Activated naive CD8-positive, alpha-beta T cell treated with anti-CD3 and anti-CD28 coated beads for 36 hours (primary cell): ENCODE data around the gene CASD1. TPM values are rescaled to one million over a fixed set of nuclear protein-coding genes. Genes with fewer than 3 reads are reported as not detected.

Source experiments
- DNase-seq: peaks from one replicate; pipeline ENCODE4 v3.0.0; 2021
- H3K27ac Mint-ChIP-seq: one replicate; pipeline ENCODE4 v1.8.0; 2022; ENCODE audit warnings: mild to moderate bottlenecking, moderate library complexity, mixed read lengths
- H3K27me3 Mint-ChIP-seq: one replicate; pipeline ENCODE4 v1.8.0; 2022; ENCODE audit warnings: mild to moderate bottlenecking, mixed read lengths
- H3K36me3 Mint-ChIP-seq: one replicate; pipeline ENCODE4 v1.8.0; 2021; ENCODE audit warnings: mild to moderate bottlenecking, mixed read lengths
- H3K4me1 Mint-ChIP-seq: one replicate; pipeline ENCODE4 v1.8.0; 2021; ENCODE audit warnings: mixed read lengths
- H3K4me3 Mint-ChIP-seq: one replicate; pipeline ENCODE4 v1.8.0; 2022; ENCODE audit warnings: mild to moderate bottlenecking, moderate library complexity, mixed read lengths
- H3K9me3 Mint-ChIP-seq: one replicate; pipeline ENCODE4 v1.8.0; 2022; ENCODE audit warnings: mixed read lengths
- total RNA-seq, 2 experiments: library from RNA; stranded (reverse); gene quantifications; one replicate each; pipeline ENCODE4 v1.2.3, GENCODE V29; 2021

The CASD1 gene
- total RNA-seq, 2 experiments from 2014 or later = 11.9 to 12.8 TPM

DNA sequence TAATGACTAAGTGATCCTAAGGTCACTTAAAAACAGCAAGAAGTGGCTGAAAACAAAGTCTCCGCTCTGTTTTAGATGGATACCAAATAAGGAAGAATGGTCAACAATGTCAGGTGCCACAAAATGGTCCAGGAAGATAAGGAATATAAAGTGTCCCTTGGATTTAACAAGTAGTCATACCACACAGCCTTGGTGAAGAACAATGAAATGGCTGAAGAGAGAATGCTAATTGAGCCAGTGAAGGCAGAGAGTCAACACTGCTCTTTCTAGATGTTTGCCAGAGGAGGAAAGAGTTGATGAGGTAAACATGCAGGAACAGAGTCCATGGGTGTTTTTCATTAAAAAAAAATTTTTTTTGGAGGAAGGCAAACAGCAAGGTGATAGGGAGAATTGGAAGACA, 2.1 kb upstream of the CASD1 start:
- Mint-ChIP-seq H3K27ac (no peak overlapping the region), H3K4me1 (peaks cover 25% of the 10 kb centered on the region), H3K9me3 (no peaks in the 10 kb centered on the region), H3K27me3 (no peaks in the 10 kb centered on the region), H3K4me3 (no peak overlapping the region), H3K36me3 (peaks cover 11% of the 10 kb centered on the region)
- no peak for DNase-seq

DNA sequence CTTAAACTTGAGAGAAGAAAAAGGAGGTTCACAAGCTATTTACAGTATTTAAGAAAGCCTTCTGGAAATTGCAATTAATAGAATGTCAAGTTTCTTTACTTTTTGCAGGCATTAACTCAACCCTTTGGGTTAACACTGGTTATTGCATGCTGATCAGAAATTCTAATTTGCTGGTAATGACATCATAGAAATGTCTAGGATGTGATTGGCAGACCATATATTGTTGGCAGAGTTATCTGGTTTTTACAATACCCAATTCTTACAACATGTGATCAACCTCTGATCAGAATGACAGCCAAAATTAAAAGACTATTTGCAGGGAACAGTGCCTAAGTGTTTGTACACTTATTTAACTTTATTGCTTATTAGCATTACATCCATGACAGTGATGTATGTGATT, 1.6 kb upstream of the CASD1 start:
- Mint-ChIP-seq H3K27me3 (no peaks in the 10 kb centered on the region), H3K4me1 (peaks cover 30% of the 10 kb centered on the region), H3K36me3 (peaks cover 14% of the 10 kb centered on the region), H3K27ac (no peak overlapping the region), H3K9me3 (no peaks in the 10 kb centered on the region), H3K4me3 (no peak overlapping the region)
- no peak for DNase-seq

DNA sequence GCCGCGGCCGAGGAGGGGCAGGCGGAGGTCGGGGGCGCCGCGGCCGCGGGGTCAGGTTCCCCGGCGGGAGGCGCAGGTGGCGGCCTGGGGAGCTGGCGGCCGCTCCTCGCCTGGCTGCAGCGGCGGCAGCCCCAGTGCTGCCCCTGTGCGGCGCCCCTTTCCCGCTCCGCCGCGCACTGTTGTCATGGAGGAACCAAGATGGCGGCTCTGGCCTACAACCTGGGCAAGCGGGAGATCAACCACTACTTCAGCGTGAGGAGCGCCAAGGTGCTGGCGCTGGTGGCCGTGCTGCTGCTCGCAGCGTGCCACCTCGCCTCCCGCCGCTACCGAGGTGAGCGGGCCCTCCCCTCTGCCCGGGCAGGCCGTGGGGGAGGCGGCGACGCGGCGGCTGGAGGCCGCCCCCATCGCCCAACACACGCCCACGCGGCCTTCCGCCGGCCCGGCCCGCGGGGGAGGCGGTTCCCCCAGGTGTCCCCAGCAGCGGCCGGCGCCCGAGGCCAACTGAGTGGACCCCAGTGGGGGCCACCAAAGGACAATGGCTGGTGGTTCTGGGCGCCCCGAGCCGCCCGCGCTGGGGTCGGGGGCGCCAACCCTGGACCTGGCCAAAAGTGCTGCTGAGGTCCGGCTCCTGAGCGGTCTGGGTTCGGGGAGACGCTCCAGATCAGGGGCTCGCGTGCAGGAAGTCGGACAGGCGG, 425 bp downstream of the CASD1 start:
- Mint-ChIP-seq H3K4me1 (peaks cover 41% of the 10 kb centered on the region), H3K36me3 (peaks cover 17% of the 10 kb centered on the region), H3K4me3 (peak overlapping the region; percentile 88), H3K9me3 (no peaks in the 10 kb centered on the region), H3K27me3 (no peaks in the 10 kb centered on the region), H3K27ac (peak overlapping the region; percentile 91)
- DNase-seq = peak; percentile 73

DNA sequence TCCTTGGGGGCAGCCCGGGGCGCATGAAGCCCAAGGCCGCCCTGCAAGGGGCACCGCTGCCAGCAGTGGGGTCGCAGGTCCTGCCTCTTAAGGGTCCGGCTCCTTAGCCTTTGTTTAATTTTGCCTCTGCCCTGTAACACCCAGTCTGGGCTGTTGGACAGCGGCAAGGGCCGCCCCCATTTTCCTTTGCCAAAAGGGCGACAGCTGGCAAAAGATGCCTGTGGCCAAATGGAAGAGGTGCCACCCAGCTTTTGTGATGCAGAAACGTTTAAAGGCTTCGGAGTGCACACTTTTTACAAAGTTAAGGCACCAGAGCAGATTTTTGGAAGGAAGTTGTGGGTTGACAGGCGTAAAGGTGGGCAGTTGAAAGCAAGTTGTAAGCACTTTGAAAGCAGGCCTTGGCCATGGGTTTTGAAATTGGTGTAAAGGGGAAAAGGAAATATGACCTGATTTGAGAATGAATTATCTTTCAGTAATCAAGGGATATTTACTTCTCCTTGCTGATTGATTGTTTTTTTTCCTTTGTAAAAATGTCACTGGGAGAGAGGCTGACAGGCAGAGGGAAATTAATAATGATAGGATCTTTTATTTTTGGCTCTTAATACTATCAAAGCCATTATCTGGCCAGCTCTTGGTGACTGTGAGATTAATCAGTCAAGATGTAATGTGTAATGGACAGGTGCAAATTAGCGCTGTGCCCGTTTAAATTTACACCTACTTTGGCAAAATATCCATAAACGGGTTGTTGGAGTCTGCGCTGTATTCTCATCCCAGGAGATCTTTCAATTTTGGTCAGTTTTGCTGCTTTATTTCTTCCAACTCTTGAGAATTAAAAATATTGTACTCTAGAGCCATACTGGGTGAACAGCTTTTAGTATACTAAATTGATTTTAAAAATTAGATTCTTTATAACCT, 1.2 kb downstream of the CASD1 start:
- no peaks in the 10 kb centered on the region for H3K27me3 Mint-ChIP-seq
- peaks cover 44% of the 10 kb centered on the region for H3K4me1 Mint-ChIP-seq
- peak; percentile 29 for DNase-seq
- H3K4me3 Mint-ChIP-seq = peak overlapping the region; percentile 88
- peaks cover 17% of the 10 kb centered on the region for H3K36me3 Mint-ChIP-seq
- H3K27ac Mint-ChIP-seq = peak overlapping the region; percentile 87
- H3K9me3 Mint-ChIP-seq = no peaks in the 10 kb centered on the region

DNA sequence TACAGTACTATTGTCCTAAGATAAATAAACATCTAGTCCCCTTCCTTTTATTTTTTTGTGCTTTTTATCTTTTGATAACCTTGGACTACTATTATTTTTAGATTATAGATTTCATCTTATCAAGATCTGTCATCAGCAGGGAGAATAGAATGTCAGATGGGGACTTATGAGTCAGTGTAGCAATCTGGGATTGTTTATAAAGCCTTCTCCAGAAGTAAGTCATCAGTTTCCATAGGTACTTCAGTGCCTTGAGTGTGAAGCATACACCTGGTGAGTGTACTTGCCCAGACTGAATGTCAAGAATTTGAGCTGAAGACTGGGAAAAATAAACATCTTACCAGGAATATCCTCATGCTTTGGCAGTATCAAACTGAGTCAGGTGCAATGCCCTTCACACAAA, 2.1 kb downstream of the CASD1 start:
- no peak for DNase-seq
- peak overlapping the region; percentile 51 for H3K4me3 Mint-ChIP-seq
- H3K9me3 Mint-ChIP-seq = no peaks in the 10 kb centered on the region
- H3K36me3 Mint-ChIP-seq = peaks cover 17% of the 10 kb centered on the region
- H3K27ac Mint-ChIP-seq = peak overlapping the region; percentile 61
- no peaks in the 10 kb centered on the region for H3K27me3 Mint-ChIP-seq
- H3K4me1 Mint-ChIP-seq = peaks cover 48% of the 10 kb centered on the region

DNA sequence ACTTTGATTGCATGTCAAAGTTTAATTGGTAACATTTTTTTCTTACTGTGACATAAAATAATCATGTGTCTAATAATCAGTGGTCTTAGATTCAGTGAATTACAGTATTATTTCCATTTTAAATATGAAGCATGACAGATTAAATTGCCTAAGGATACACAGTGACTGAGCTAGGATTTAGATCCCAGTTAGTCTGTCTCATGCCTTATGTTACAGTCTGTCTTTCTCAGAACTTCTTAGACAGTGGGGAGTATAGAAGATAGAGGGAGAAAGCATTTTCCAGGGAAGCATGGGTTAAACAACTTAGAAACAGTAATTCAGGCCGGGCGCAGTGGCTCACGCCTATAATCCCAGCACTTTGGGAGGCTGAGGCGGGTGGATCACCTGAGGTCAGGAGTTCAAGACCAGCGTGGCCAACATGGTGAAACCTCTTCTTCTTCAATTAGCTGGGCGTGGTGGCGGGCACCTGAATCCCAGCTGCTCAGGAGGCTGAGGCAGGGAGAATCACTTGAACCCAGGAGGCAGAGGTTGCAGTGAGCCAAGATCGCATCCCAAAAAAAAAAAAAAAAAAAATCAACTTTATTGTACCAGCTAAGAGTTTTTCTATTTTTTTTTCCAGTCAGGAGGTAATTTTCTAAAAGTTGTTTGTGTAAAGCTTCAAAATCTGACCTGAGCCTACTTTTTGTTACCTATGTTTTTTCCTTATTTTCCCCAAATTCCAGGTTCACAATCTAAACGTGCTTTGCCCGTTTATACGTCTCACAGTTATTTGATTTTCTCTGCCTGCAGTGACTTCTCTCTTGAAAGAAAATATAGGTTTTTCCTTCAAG, 3.3 kb downstream of the CASD1 start:
- H3K27me3 Mint-ChIP-seq = no peaks in the 10 kb centered on the region
- peaks cover 20% of the 10 kb centered on the region for H3K36me3 Mint-ChIP-seq
- DNase-seq = no peak
- H3K9me3 Mint-ChIP-seq = no peaks in the 10 kb centered on the region
- H3K4me3 Mint-ChIP-seq = no peak overlapping the region
- H3K27ac Mint-ChIP-seq = no peak overlapping the region
- H3K4me1 Mint-ChIP-seq = peaks cover 48% of the 10 kb centered on the region

DNA sequence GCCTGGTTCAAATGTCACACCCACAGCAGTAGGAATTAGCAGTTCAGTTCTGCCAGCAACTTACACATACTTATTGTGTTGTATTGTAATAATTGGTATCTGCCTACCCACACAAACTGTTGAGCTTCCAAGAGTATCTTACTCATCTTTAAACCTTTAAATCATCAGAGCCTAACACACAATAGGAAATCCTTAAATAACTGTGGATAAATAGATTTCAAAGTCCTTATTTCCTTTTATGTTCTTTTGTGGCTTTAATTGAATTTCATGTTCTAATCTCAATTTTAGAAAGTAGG, 3.9 kb downstream of the CASD1 start:
- DNase-seq = no peak
- H3K4me3 Mint-ChIP-seq = no peak overlapping the region
- peaks cover 21% of the 10 kb centered on the region for H3K36me3 Mint-ChIP-seq
- H3K4me1 Mint-ChIP-seq = peaks cover 46% of the 10 kb centered on the region
- no peak overlapping the region for H3K27ac Mint-ChIP-seq
- no peaks in the 10 kb centered on the region for H3K9me3 Mint-ChIP-seq
- no peaks in the 10 kb centered on the region for H3K27me3 Mint-ChIP-seq

DNA sequence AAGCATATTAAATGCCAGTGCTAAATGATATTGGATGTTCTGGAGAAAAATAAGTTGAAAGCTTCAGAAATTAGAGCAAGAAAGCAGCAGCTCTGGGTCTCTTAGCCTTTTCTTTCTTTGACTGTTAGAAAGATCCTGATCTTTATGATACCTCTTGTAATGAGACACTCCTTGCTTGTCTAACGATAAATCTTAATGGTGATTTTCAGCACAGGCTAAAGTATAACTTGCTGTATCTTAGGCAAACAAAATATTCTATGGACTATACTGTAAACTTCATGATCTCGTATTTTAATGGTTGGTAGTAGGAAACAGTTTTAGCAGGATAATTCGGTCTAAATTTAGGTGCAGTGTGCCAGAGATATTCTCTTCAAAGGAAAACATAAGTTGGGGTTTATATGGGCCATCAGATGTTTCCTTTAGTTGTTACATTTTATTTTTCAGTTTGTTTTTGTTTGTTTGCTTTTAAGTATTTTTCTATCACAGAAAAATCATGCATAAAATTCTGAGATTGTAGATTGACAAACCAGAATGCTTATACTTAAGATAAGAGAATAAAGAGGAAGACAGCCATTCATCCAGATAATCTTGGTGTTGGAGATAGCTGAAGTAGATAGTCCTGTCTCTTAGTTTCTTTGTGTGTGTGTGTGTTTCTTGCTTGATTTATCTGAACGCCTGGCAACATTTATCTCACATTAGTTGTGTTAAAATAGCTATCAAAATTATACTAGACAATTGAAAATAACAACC, 4.7 kb downstream of the CASD1 start:
- H3K36me3 Mint-ChIP-seq = peaks cover 24% of the 10 kb centered on the region
- no peak for DNase-seq
- H3K4me3 Mint-ChIP-seq = no peak overlapping the region
- no peaks in the 10 kb centered on the region for H3K9me3 Mint-ChIP-seq
- H3K27me3 Mint-ChIP-seq = no peaks in the 10 kb centered on the region
- H3K4me1 Mint-ChIP-seq = peaks cover 41% of the 10 kb centered on the region
- H3K27ac Mint-ChIP-seq = no peak overlapping the region

DNA sequence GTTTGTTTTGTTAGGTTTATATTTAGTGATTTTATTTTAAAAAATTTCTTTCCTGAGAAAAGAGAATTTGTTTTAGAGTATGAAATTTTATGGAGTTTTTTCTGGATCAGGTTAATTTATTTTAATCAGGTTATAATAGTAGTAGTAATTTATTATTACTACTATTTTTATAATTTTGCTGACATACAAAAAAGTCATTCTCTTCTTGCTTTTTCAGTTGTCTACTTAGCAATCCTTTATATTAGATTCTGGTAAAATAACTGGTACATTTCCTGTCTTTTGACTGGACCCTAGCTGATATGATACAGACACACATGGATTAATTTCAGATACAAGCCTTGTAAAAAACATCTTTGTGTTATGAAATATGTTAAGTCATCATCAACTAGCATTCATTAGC, 5.3 kb downstream of the CASD1 start:
- Mint-ChIP-seq H3K36me3 (peaks cover 24% of the 10 kb centered on the region), H3K9me3 (no peaks in the 10 kb centered on the region), H3K4me1 (peaks cover 41% of the 10 kb centered on the region), H3K27ac (no peak overlapping the region), H3K4me3 (no peak overlapping the region), H3K27me3 (no peaks in the 10 kb centered on the region)
- DNase-seq = no peak

DNA sequence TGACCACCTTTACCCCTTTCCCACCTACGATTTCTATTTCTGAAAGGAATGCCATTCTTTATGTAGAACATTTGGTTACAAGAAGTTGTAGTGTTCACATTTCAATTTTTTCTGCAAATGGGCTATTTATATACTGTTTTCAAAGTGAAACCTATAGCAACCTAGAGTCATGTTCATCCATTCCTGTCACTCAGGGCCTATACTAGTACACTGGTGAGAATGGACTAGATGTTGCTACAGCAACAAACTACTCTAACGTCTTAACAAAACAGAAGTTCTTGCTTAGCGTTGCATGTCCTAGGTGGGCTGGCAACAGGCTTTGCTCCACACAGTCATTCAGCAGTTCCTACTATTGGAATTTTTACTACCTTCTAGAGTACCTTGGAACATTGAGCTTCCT, 16.3 kb downstream of the CASD1 start:
- H3K4me3 Mint-ChIP-seq = no peak overlapping the region

DNA sequence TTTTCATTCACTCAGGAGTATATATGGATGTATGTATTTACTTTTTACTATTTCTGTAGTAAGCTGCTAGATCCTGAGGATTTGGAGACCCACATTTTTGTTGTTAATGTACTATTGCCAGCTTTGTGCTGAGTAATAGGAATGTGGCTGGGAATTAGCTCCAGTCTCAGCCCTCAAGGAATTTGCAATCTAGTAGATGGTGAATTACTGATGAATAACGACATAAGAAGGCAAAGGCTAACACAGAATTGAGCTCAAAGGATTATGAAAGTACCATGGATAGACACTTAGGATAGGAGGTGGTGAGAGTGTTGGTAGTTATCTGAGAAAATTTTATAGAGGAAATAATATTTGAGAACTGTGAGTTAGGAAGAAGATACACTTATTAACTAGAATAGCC, 19.9 kb downstream of the CASD1 start:
- DNase-seq = no peak
- Mint-ChIP-seq H3K27me3 (no peaks in the 10 kb centered on the region), H3K27ac (no peak overlapping the region), H3K36me3 (peaks cover 2% of the 10 kb centered on the region), H3K9me3 (no peaks in the 10 kb centered on the region), H3K4me1 (no peaks in the 10 kb centered on the region), H3K4me3 (no peak overlapping the region)

More for the DNA sequence above, 16.3 kb downstream of the CASD1 start:
- no peak for DNase-seq
- H3K4me1 Mint-ChIP-seq = no peaks in the 10 kb centered on the region
- peaks cover 4% of the 10 kb centered on the region for H3K36me3 Mint-ChIP-seq
- H3K9me3 Mint-ChIP-seq = no peaks in the 10 kb centered on the region
- no peak overlapping the region for H3K27ac Mint-ChIP-seq
- no peaks in the 10 kb centered on the region for H3K27me3 Mint-ChIP-seq

DNA sequence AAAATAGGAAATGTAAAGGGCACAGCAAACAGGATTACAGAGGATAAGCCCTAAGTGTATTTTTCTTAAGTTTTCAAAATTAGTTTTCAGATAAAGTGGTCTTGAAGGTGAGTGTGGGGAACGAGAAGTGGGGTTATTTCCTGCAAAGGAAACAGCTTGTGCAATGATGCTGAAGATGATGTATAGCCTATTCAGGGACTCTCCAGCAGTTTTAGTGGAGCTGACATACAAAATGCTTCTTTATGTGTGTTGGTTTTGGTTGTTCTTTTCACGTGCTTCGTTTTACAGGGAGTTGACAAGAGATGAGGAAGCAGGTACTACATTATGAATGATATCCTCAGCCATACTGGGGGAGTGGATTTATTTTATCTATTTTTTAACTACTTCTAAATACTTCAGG, 20.5 kb downstream of the CASD1 start:
- Mint-ChIP-seq H3K27ac (no peak overlapping the region), H3K4me3 (no peak overlapping the region), H3K27me3 (no peaks in the 10 kb centered on the region), H3K36me3 (no peaks in the 10 kb centered on the region), H3K4me1 (no peaks in the 10 kb centered on the region), H3K9me3 (no peaks in the 10 kb centered on the region)
- no peak for DNase-seq

DNA sequence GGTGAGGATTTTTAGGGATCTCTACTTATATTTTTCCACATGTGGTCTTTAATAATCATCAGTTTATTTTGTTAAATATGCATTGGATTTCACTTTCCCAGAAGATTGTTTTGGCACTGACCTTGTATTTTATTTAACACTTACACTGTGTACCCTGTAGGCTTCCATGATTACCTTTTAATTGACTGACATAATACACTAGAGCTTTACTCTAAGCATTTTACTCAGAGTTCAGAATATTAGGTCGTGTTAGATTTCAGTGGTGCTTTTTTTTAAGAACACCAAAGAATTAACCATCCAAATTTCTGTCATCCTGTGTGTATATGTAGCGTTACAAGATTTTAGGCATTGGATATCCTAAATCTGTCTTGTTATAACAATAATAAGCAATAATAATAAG, 23.1 kb downstream of the CASD1 start:
- Mint-ChIP-seq H3K4me3 (no peak overlapping the region), H3K4me1 (no peaks in the 10 kb centered on the region), H3K27me3 (no peaks in the 10 kb centered on the region), H3K36me3 (peaks cover 4% of the 10 kb centered on the region), H3K9me3 (no peaks in the 10 kb centered on the region), H3K27ac (no peak overlapping the region)
- DNase-seq = no peak

DNA sequence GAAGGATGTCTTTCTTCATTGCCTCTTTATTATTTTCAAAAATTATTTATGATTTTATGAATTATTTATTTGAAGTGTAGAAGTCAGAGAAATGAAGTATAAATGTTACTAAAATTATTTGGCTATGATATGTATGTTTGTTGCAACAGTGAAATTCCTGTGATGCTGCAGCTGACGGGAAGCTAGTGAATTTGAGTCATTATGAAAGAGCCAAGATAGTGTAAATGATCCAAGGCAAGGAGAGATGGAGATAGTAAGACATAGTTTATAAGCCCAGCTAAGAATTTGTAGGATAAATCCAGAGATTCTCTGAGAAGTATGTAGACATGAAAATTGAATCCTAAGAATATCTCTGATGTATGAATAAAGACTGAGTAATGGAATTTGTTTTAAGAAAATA, 30.8 kb downstream of the CASD1 start:
- DNase-seq = no peak
- H3K36me3 Mint-ChIP-seq = peaks cover 13% of the 10 kb centered on the region
- H3K4me1 Mint-ChIP-seq = no peaks in the 10 kb centered on the region
- no peaks in the 10 kb centered on the region for H3K9me3 Mint-ChIP-seq
- H3K27ac Mint-ChIP-seq = no peak overlapping the region
- H3K4me3 Mint-ChIP-seq = no peak overlapping the region
- no peaks in the 10 kb centered on the region for H3K27me3 Mint-ChIP-seq

DNA sequence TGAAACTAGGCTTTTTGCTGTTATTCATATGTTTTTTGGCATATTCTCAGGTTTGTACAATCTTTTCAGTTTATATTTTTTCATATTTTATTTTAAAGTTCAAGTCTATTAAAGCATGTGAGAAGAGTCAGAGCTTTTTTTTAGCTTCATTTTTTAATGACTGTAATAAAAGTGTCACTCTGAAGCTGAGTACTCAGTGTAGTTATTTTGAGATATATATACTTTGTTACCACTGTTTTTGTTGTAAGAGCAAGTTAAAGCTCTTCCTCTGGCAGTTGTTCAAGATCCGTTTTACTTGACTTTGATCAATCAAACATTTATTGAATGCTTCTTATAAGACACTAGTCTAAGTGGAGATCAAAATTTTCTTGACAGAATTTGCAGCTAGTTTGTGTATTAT, 37.5 kb downstream of the CASD1 start:
- no peaks in the 10 kb centered on the region for H3K9me3 Mint-ChIP-seq

More for the DNA sequence above, 37.5 kb downstream of the CASD1 start:
- Mint-ChIP-seq H3K27me3 (no peaks in the 10 kb centered on the region), H3K27ac (no peak overlapping the region), H3K4me1 (no peaks in the 10 kb centered on the region), H3K4me3 (no peak overlapping the region), H3K36me3 (peaks cover 8% of the 10 kb centered on the region)
- no peak for DNase-seq
